ENCODE data around the gene ARMH1.
"Not testable (repeated sequence)": the region's sequence is repeated elsewhere in the genome, so short reads cannot be mapped to it uniquely, and the experiment has no call there.

- TF ChIP-seq, protein P1, sequence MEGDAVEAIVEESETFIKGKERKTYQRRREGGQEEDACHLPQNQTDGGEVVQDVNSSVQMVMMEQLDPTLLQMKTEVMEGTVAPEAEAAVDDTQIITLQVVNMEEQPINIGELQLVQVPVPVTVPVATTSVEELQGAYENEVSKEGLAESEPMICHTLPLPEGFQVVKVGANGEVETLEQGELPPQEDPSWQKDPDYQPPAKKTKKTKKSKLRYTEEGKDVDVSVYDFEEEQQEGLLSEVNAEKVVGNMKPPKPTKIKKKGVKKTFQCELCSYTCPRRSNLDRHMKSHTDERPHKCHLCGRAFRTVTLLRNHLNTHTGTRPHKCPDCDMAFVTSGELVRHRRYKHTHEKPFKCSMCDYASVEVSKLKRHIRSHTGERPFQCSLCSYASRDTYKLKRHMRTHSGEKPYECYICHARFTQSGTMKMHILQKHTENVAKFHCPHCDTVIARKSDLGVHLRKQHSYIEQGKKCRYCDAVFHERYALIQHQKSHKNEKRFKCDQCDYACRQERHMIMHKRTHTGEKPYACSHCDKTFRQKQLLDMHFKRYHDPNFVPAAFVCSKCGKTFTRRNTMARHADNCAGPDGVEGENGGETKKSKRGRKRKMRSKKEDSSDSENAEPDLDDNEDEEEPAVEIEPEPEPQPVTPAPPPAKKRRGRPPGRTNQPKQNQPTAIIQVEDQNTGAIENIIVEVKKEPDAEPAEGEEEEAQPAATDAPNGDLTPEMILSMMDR (tag by site-specific recombination; IDR thresholded peaks at IDR 0.05) = not testable (repeated sequence)
- TF ChIP-seq, protein P2, sequence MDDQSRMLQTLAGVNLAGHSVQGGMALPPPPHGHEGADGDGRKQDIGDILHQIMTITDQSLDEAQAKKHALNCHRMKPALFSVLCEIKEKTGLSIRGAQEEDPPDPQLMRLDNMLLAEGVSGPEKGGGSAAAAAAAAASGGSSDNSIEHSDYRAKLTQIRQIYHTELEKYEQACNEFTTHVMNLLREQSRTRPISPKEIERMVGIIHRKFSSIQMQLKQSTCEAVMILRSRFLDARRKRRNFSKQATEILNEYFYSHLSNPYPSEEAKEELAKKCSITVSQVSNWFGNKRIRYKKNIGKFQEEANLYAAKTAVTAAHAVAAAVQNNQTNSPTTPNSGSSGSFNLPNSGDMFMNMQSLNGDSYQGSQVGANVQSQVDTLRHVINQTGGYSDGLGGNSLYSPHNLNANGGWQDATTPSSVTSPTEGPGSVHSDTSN (CRISPR knock-in tag; IDR thresholded peaks at IDR 0.05) = not testable (repeated sequence)
- TF ChIP-seq ZNF324 (tag by site-specific recombination; IDR thresholded peaks at IDR 0.05); ZNF274 (IDR thresholded peaks at IDR 0.05; ENCODE audit: low read length); ZNF274 (tag by site-specific recombination; IDR thresholded peaks at IDR 0.05; ENCODE audit: borderline replicate concordance): not testable (repeated sequence)
These were observed 7.8 kb upstream of the ARMH1 start for GRCh38 chr1:44666719-44667118.

All from HEK293 (cell line).